Thyroid gland (tissue), 4 donors: ENCODE results near the gene CUL1. TPM values are rescaled to one million over a fixed set of nuclear protein-coding genes. Genes with fewer than 3 reads are reported as not detected.

Source experiments
- DNase-seq, 2 donors: peaks; one replicate each; pipeline ENCODE4 v3.0.0-alpha.2; 2019
- H3K27ac ChIP-seq, 3 donors: fragments of 200-600 bp; sonication (generic); 1 replicate in 2 of 3; 2 replicates in 1 of 3; pipeline ENCODE4 v1.5.1; 2016 to 2019; ENCODE audit warnings: mild to moderate bottlenecking in 1 of 3, moderate library complexity in 1 of 3
- H3K27me3 ChIP-seq: fragments of 200-600 bp; sonication (generic); one replicate; pipeline ENCODE4 v1.5.1; 2019
- H3K36me3 ChIP-seq, 2 donors: fragments of 200-600 bp; sonication (generic); one replicate each; pipeline ENCODE4 v1.5.1; 2016 to 2019
- H3K4me1 ChIP-seq, 2 donors: fragments of 200-600 bp; sonication (generic); one replicate each; pipeline ENCODE4 v1.5.1; 2017 to 2019
- H3K4me3 ChIP-seq, 3 donors: fragments of 200-600 bp; sonication (generic); replicated peaks in 1 of 3; 1 replicate in 2 of 3; 2 replicates in 1 of 3; pipeline ENCODE4 v1.5.1; 2016; ENCODE audit warnings: mild to moderate bottlenecking in 1 of 3
- H3K9me3 ChIP-seq: fragments of 200-600 bp; sonication (generic); one replicate; pipeline ENCODE4 v1.5.1; 2017
- CTCF ChIP-seq, 6 experiments: fragments of 200-600 bp in 3 of 6; fragments of 450-650 bp in 3 of 6; sonication (generic) in 3 of 6; IDR thresholded peaks; one replicate each; pipeline ENCODE4 v1.5.1; 2016 to 2019; ENCODE audit warnings: antibody characterized with exemption in 6 of 6, mild to moderate bottlenecking in 2 of 6, inconsistent platforms in 1 of 6, moderate library complexity in 1 of 6
- POLR2A ChIP-seq, 2 donors: fragments of 450-650 bp; IDR thresholded peaks; one replicate each; pipeline ENCODE4 v1.6.1; 2017; ENCODE audit warnings: antibody characterized with exemption in 2 of 2, mild to moderate bottlenecking in 2 of 2, moderate library complexity in 1 of 2
- WGBS, 2 donors: methylation state at CpG; one replicate each; pipeline ENCODE4 v1.1.5; 2017; 5-methylcytosine and 5-hydroxymethylcytosine counted together
- intact Hi-C: fragments of 100-400 bp; cut with DNase I; formaldehyde crosslinking; loops from one replicate; pipeline ENCODE4 v1.15.1; 2023
- total RNA-seq, 4 donors: library from RNA; depleted of rRNA; stranded (reverse); fragments of >200 nt; gene quantifications; one replicate each; pipeline ENCODE4 v1.2.3, GENCODE V29; 2016

CUL1 gene
- total RNA-seq, 4 donors from 2014 or later, result 51.3 to 53.4 (median 52.9) TPM

GRCh38 chr7:148763622-148764021 is 64.9 kb downstream of the CUL1 start:
- Histone ChIP-seq H3K27me3 (no peaks in the 10 kb centered on the region), H3K4me1 (peaks cover 0 to 4% of the 10 kb centered on the region in 2 donors), H3K9me3 (no peaks in the 10 kb centered on the region), H3K27ac (no peak overlapping the region), H3K4me3 (no peak overlapping the region), H3K36me3 (peaks cover 18% of the 10 kb centered on the region in 2 donors)
- DNase-seq, result no peak
- intact Hi-C loops, result no loop called here
- TF ChIP-seq CTCF (IDR thresholded peaks at IDR 0.05) (no peak), POLR2A (IDR thresholded peaks at IDR 0.05) (no peak)

- peaks cover 30 to 32% of the 10 kb centered on the region in 2 donors for H3K36me3 ChIP-seq
- TF ChIP-seq CTCF (IDR thresholded peaks at IDR 0.05) (no peak), POLR2A (IDR thresholded peaks at IDR 0.05) (no peak)
- H3K9me3 ChIP-seq, result no peaks in the 10 kb centered on the region
- H3K27me3 ChIP-seq, result no peaks in the 10 kb centered on the region
- intact Hi-C loops, result no loop called here
- no peak overlapping the region for H3K27ac ChIP-seq
- no peak overlapping the region for H3K4me3 ChIP-seq
- no peak for DNase-seq
- WGBS, 2 donors, result 89 to 93% methylated on average over 6 of the region's 6 CpGs
- H3K4me1 ChIP-seq, result no peaks in the 10 kb centered on the region
Measured at GRCh38 chr7:148770004-148770403, 71.3 kb downstream of the CUL1 start.

- TF ChIP-seq CTCF (IDR thresholded peaks at IDR 0.05), result no peak
- no peak for TF ChIP-seq POLR2A (IDR thresholded peaks at IDR 0.05)
- intact Hi-C loops, result no loop called here
- no peaks in the 10 kb centered on the region for H3K27me3 ChIP-seq
- no peak for DNase-seq
- no peaks in the 10 kb centered on the region for H3K9me3 ChIP-seq
- peaks cover 22 to 27% of the 10 kb centered on the region in 2 donors for H3K36me3 ChIP-seq
- no peaks in the 10 kb centered on the region for H3K4me1 ChIP-seq
- no peak overlapping the region for H3K27ac ChIP-seq
- H3K4me3 ChIP-seq, result no peak overlapping the region
- 91 to 96% methylated on average over 8 of the region's 8 CpGs for WGBS, 2 donors
Measured at GRCh38 chr7:148772297-148773089, 73.8 kb downstream of the CUL1 start.

DNA sequence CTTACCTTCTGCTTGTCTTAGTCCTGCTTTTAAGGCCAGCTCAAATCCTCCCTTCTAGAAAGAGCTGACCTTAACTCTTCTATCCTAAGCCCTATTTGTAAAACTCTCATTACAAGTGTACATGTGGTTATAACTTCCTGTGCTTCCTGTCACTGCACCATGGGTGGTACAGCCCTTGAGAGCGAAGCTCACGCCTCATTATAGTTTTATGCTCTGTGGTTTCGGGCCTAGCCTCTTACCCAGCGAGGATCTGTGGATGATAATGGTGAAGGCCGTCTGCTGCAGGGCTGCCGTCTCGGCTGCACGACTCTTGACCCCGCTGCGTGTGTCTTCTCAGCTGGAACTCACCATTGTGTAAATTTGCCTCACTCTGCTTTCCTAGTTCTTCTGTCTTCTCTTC is 74.6 kb downstream of the CUL1 start:
- Histone ChIP-seq H3K36me3 (peaks cover 16 to 20% of the 10 kb centered on the region in 2 donors), H3K27ac (no peak overlapping the region), H3K4me1 (no peaks in the 10 kb centered on the region), H3K4me3 (no peak overlapping the region), H3K9me3 (no peaks in the 10 kb centered on the region), H3K27me3 (no peaks in the 10 kb centered on the region)
- intact Hi-C loops, result no loop called here
- no peak for DNase-seq
- 86 to 88% methylated on average over 10 of the region's 10 CpGs for WGBS, 2 donors
- TF ChIP-seq POLR2A (IDR thresholded peaks at IDR 0.05), result no peak
- no peak for TF ChIP-seq CTCF (IDR thresholded peaks at IDR 0.05)

- Histone ChIP-seq H3K27me3 (no peaks in the 10 kb centered on the region), H3K4me3 (no peak overlapping the region), H3K36me3 (peaks cover 16 to 24% of the 10 kb centered on the region in 2 donors), H3K9me3 (no peaks in the 10 kb centered on the region), H3K4me1 (no peaks in the 10 kb centered on the region), H3K27ac (no peak overlapping the region)
- TF ChIP-seq POLR2A (IDR thresholded peaks at IDR 0.05) (no peak), CTCF (IDR thresholded peaks at IDR 0.05) (no peak)
- 94 to 100% methylated on average over 1 of the region's 1 CpG for WGBS, 2 donors
- no peak for DNase-seq
- intact Hi-C loops, result no loop called here
Measured at GRCh38 chr7:148774471-148774870, 75.8 kb downstream of the CUL1 start.
